ENCODE results near the gene CD3G. TPM values are rescaled to one million over a fixed set of nuclear protein-coding genes. Genes with fewer than 3 reads are reported as not detected.

CD3G gene
- total and polyA plus RNA-seq, 9 of the 15 experiments (the other 6 are each of a cell fraction or from before 2014, with no cell fraction given), result 0.30 to 1.7 (median 0.47) TPM

DNA sequence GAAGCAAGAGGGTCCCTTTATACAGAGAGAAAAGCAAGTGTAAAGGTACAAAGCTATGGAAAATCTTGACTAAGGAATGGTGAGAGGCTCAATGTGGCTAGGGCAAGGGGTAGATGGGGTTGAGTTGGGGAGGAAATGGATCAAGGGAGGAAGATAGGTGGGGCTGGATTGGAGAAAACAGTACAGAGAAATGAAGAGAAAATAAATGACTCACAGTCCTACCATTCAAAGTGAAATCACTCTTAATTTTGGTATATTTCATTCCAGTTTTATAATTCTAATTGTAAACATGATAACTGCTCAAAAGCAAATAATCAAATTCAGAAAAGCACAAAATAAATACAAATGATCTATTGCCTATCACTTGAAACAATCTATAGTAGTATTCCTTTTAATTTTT, 31.8 kb downstream of the CD3G start:
- Histone ChIP-seq H3K4me1 (replicated peaks in 1 of 2; ENCODE audit: control insufficient read depth in 2 of 2, insufficient read depth in 2 of 2, low read length in 2 of 2) (peaks cover 0 to 6% of the 10 kb centered on the region in 2 experiments; a peak in 2 of 5 replicates), H4K20me1 (replicated peaks; ENCODE audit: control insufficient read depth, insufficient read depth, low read length) (no peaks in the 10 kb centered on the region), H3K36me3 (ENCODE audit: control insufficient read depth, insufficient read depth, low read length) (peaks cover 85% of the 10 kb centered on the region), H3K79me2 (ENCODE audit: control insufficient read depth, insufficient read depth, low read length) (no peaks in the 10 kb centered on the region), H2AFZ (ENCODE audit: low read depth, low read length) (no peak overlapping the region), H3K4me2 (ENCODE audit: insufficient read depth, low read length) (no peak overlapping the region), H3K9ac (ENCODE audit: insufficient read depth in 1 of 2, low read depth in 2 of 2, low read length in 2 of 2) (no peak overlapping the region), H3K27ac (ENCODE audit: extremely low read depth, low read depth, low read length) (no peak overlapping the region), H3K9me1 (ENCODE audit: control insufficient read depth, insufficient read depth, low read length) (no peaks in the 10 kb centered on the region), H3K4me3 (no peak overlapping the region), H3K27me3 (ENCODE audit: control insufficient read depth in 2 of 2, insufficient read depth in 2 of 2, low read length in 2 of 2) (no peaks in the 10 kb centered on the region), H3K9me3 (replicated peaks; ENCODE audit: control insufficient read depth, insufficient read depth, low read depth, low read length) (no peaks in the 10 kb centered on the region)
- CTCF ChIA-PET (ENCODE audit: low intra/inter-chr PET ratio), result no interaction called here
- POLR2A ChIA-PET, result interaction anchor here (1.2 kb wide), 1 partner anchor 16 kb away, joined by 8 read pairs; no protein-coding TSS in a partner anchor
- DNase-seq (ENCODE audit: extremely low read depth in 1 of 4, low spot score in 3 of 4), result no peak
- no TSS peak for BruUV-seq (replicated peaks)
- intact Hi-C loops (cut with micrococcal nuclease) (no loop called here), in situ Hi-C loops (cut with MboI) (no loop called here)
- no peak for FAIRE-seq
- no peak for ATAC-seq
- TF ChIP-seq TFE3 (CRISPR knock-in tag; IDR thresholded peaks at IDR 0.05), result no peak
- TF ChIP-seq KLF16 (IDR thresholded peaks at IDR 0.05), result no peak
- TF ChIP-seq SP1 (CRISPR knock-in tag; IDR thresholded peaks at IDR 0.05), result no peak
- peak; percentile 48 for TF ChIP-seq SUPT5H (IDR thresholded peaks at IDR 0.05)
- 0 out of 2 replicates have a peak, but pooled peaks have one; percentile 38 for TF ChIP-seq POLR2A (conservative IDR thresholded peaks at IDR 0.05)
- TF ChIP-seq HMG20B (CRISPR knock-in tag; IDR thresholded peaks at IDR 0.05), result no peak
- TF ChIP-seq SIRT6 (IDR thresholded peaks at IDR 0.05; ENCODE audit: low read depth, low read length), result no peak
